Fibroblast of the conjunctiva (primary cell): ENCODE data around the gene LATS1.
"Not testable (repeated sequence)": the region's sequence is repeated elsewhere in the genome, so short reads cannot be mapped to it uniquely, and the experiment has no call there.

ENCODE experiments used
- DNase-seq: peaks from one replicate; pipeline ENCODE4 v3.0.0-alpha.2; 2010; ENCODE audit warnings: low read depth

LATS1 gene

GRCh38 chr6:149717588-149718458 lies at the start of gene LATS1:
Gene LATS1, minus strand, starts transcription at chr6:149718101. Its CDS starts 15,975 bp downstream, at chr6:149702126.
- peak; percentile 84 for DNase-seq

- peak; percentile 86 for DNase-seq
Observed at GRCh38 chr6:149766156-149766769, 48.4 kb upstream of the LATS1 start.

GRCh38 chr6:149763866-149764265 lies 46.0 kb upstream of the LATS1 start:
- no peak for DNase-seq

GRCh38 chr6:149761438-149761837 lies 43.5 kb upstream of the LATS1 start:
- DNase-seq, result no peak

- no peak for DNase-seq
Observed at GRCh38 chr6:149756261-149756636, 38.3 kb upstream of the LATS1 start.

- DNase-seq, result no peak
Observed at GRCh38 chr6:149755300-149756260, 37.7 kb upstream of the LATS1 start.

- no peak for DNase-seq
Observed at GRCh38 chr6:149754548-149754947, 36.6 kb upstream of the LATS1 start.

GRCh38 chr6:149753374-149753637 lies 35.4 kb upstream of the LATS1 start:
- not testable (repeated sequence) for DNase-seq

GRCh38 chr6:149752600-149753373 lies 34.9 kb upstream of the LATS1 start:
- DNase-seq, result no peak

GRCh38 chr6:149751920-149752319 lies 34.0 kb upstream of the LATS1 start:
- DNase-seq, result not testable (repeated sequence)

GRCh38 chr6:149751239-149751638 lies 33.3 kb upstream of the LATS1 start:
- no peak for DNase-seq

GRCh38 chr6:149750136-149750609 lies 32.3 kb upstream of the LATS1 start:
- peak; percentile 10 for DNase-seq

GRCh38 chr6:149749594-149750135 lies 31.8 kb upstream of the LATS1 start, which contains the start of gene PCMT1:
Gene PCMT1, plus strand, starts transcription at chr6:149749741. Its CDS starts 161 bp downstream, at chr6:149749902.
- DNase-seq, result peak; percentile 80

- not testable (repeated sequence) for DNase-seq
Observed at GRCh38 chr6:149749082-149749593, 31.2 kb upstream of the LATS1 start.

- peak; percentile 87 for DNase-seq
Observed at GRCh38 chr6:149746147-149746946, 28.4 kb upstream of the LATS1 start, which contains the start of gene NUP43. Gene NUP43, minus strand, starts transcription at chr6:149746529. Its CDS starts 34 bp downstream, at chr6:149746495.

GRCh38 chr6:149745252-149745651 lies 27.4 kb upstream of the LATS1 start:
- DNase-seq, result not testable (repeated sequence)

GRCh38 chr6:149734915-149735314 lies 17.0 kb upstream of the LATS1 start:
- DNase-seq, result no peak

- no peak for DNase-seq
Observed at GRCh38 chr6:149733089-149733720, 15.3 kb upstream of the LATS1 start.

GRCh38 chr6:149729824-149730223 lies 11.9 kb upstream of the LATS1 start:
- DNase-seq, result no peak
